Lung (tissue), 12 donors: ENCODE results near the gene NAMPT. TPM values are rescaled to one million over a fixed set of nuclear protein-coding genes. Genes with fewer than 3 reads are reported as not detected.

ENCODE experiments used
- ATAC-seq: fragments of 200-7000 bp; cut with Tn5 transposase; one replicate; pipeline ENCODE4 v1.9.1; 2020; ENCODE audit warnings: moderate number of reproducible peaks; ENCODE audit not compliant: insufficient read depth, low FRiP score
- DNase-seq, 3 donors: peaks; one replicate each; pipeline ENCODE4 v3.0.0-alpha.2; 2013 to 2017
- H3K27ac ChIP-seq, 2 donors: one replicate each; pipeline ENCODE4 v1.5.1; 2013; ENCODE audit warnings: mild to moderate bottlenecking in 2 of 2, moderate library complexity in 2 of 2, control low read depth in 1 of 2, inconsistent platforms in 1 of 2, low read depth in 1 of 2, low read length in 1 of 2
- H3K27me3 ChIP-seq, 3 donors: one replicate each; pipeline ENCODE4 v1.5.1; 2013; ENCODE audit warnings: low read length in 2 of 3; ENCODE audit not compliant: control insufficient read depth in 3 of 3, insufficient read depth in 3 of 3
- H3K36me3 ChIP-seq, 4 donors: one replicate each; pipeline ENCODE4 v1.5.1; 2013; ENCODE audit warnings: low read length in 4 of 4, mild to moderate bottlenecking in 1 of 4, moderate library complexity in 1 of 4; ENCODE audit not compliant: control insufficient read depth in 4 of 4, insufficient read depth in 4 of 4
- H3K4me1 ChIP-seq, 5 donors: one replicate each; pipeline ENCODE4 v1.5.1; 2013; ENCODE audit warnings: low read length in 5 of 5, mild to moderate bottlenecking in 2 of 5, moderate library complexity in 1 of 5; ENCODE audit not compliant: control insufficient read depth in 5 of 5, insufficient read depth in 5 of 5
- H3K4me3 ChIP-seq: one replicate; pipeline ENCODE4 v1.5.1; 2013; ENCODE audit warnings: mild to moderate bottlenecking, control low read depth, moderate library complexity
- H3K9ac ChIP-seq, 2 donors: one replicate each; pipeline ENCODE4 v1.5.1; 2013; ENCODE audit warnings: low read length in 2 of 2, control low read depth in 1 of 2; ENCODE audit not compliant: insufficient read depth in 1 of 2
- H3K9me3 ChIP-seq, 4 donors: one replicate each; pipeline ENCODE4 v1.5.1; 2013; ENCODE audit warnings: low read length in 3 of 4, mild to moderate bottlenecking in 1 of 4, moderate library complexity in 1 of 4; ENCODE audit not compliant: control insufficient read depth in 4 of 4, insufficient read depth in 3 of 4
- CTCF ChIP-seq: IDR thresholded peaks from 2 replicates; pipeline ENCODE4 v1.5.1; 2012; ENCODE audit warnings: mild to moderate bottlenecking; ENCODE audit errors: control extremely low read depth, extremely low read depth
- WGBS, 2 donors: extraction: QIAGEN DNeasy Blood & Tissue Kit; methylation state at CpG; one replicate each; pipeline ENCODE4 v1.1.7; 2013; 5-methylcytosine and 5-hydroxymethylcytosine counted together
- polyA plus RNA-seq, 2 donors: library from polyadenylated mRNA; stranded (reverse); fragments of 200-250 nt; gene quantifications; one replicate each; pipeline ENCODE4 v1.2.1, GENCODE V29; 2013
- total RNA-seq, 2 donors: library from RNA; depleted of rRNA in 1 of 2; stranded (reverse); fragments of >200 nt in 1 of 2; gene quantifications; one replicate each; pipeline ENCODE4 v1.2.1, GENCODE V29; 2014 to 2021
- donor health status: control.
- donor health status: control.
- donor health status: Bipolar disorder and iron deficiency.
- donor health status: healthy.
- donor health status: DM: yes; HTN: yes; CAD: no.

NAMPT gene
- total and polyA plus RNA-seq, 4 donors, result 73.3 to 1,250 (median 348) TPM

DNA sequence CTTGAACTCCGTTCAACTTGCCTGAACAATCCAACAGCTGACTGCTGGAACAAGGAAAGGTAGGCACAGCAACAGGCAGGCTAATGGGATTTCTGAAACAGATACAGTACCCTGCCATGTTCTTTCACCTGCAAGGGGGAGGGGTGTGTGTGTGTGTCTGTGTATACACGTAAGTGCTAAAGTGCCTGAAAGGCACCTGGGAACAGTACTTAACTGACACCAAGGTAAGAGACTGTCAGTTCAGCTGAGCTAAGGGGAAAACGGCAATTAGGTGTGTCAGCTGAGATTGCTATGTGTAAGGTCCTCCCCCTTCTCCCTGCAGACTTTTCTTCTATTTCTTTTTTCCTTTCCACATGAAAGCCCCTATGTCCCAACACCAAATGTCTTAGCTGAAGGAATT, 27.0 kb downstream of the NAMPT start:
- 87 to 88% methylated on average over 3 of the region's 3 CpGs for WGBS, 2 donors
- Histone ChIP-seq H3K9ac (no peak overlapping the region), H3K27me3 (no peaks in the 10 kb centered on the region), H3K36me3 (peaks cover 0 to 49% (median 14%) of the 10 kb centered on the region in 4 donors), H3K4me3 (no peak overlapping the region), H3K4me1 (peaks cover 0 to 2% (median 0%) of the 10 kb centered on the region in 5 donors), H3K9me3 (no peaks in the 10 kb centered on the region), H3K27ac (no peak overlapping the region)
- no peak for DNase-seq
- no peak for ATAC-seq
- no peak for TF ChIP-seq CTCF

DNA sequence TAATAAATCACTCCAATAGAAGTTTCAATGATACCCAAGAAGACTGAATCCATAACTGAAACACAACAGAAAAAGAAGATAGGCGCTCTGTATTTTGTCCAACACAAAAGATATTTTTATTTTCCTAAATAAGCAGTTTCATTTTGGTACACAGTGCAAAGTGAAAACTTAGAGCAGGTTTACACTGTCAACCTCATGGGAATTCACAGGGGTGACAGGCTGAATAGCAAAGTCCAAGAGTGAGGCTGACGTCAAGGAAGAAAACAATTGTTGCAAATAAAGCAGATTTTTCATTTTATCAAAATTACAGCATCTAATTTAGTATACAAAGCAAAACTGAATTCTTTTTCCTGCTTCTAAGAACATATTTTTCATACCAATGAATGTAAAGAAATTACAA, 28.6 kb downstream of the NAMPT start:
- Histone ChIP-seq H3K9ac (no peak overlapping the region), H3K4me3 (no peak overlapping the region), H3K27me3 (no peaks in the 10 kb centered on the region), H3K36me3 (peaks cover 0 to 55% (median 18%) of the 10 kb centered on the region in 4 donors), H3K4me1 (peaks cover 0 to 2% (median 0%) of the 10 kb centered on the region in 5 donors), H3K27ac (no peak overlapping the region), H3K9me3 (no peaks in the 10 kb centered on the region)
- 90 to 92% methylated on average over 2 of the region's 2 CpGs for WGBS, 2 donors
- DNase-seq (no peak), ATAC-seq (no peak)
- TF ChIP-seq CTCF, result no peak

DNA sequence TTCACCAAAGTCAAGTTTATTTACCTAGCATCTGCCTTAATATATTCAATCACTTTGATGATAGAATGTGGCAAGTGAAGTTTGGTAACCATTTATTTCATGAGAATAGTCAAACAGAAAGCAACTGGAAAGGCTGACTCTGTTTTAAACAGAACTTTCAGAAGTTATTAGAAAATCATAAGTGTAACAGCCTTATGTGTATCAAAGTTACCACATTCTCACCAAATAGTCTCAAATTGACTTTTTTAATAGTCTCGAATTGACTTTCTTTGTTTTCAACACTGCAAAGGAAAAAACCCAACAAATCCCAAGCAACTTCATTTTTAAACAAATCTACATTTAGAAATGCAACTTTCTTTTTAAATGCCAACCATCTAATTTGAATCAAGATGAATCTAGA, 29.5 kb downstream of the NAMPT start:
- ATAC-seq (no peak), DNase-seq (no peak)
- peaks cover 0 to 48% (median 16%) of the 10 kb centered on the region in 4 donors for H3K36me3 ChIP-seq
- no peak overlapping the region for H3K9ac ChIP-seq
- H3K4me3 ChIP-seq, result no peak overlapping the region
- H3K27ac ChIP-seq, result no peak overlapping the region
- peaks cover 0 to 2% (median 0%) of the 10 kb centered on the region in 5 donors for H3K4me1 ChIP-seq
- WGBS, 2 donors, result 87 to 90% methylated on average over 1 of the region's 1 CpG
- no peak for TF ChIP-seq CTCF
- H3K27me3 ChIP-seq, result no peaks in the 10 kb centered on the region
- H3K9me3 ChIP-seq, result no peaks in the 10 kb centered on the region

GRCh38 chr7:106254525-106255116, 30.2 kb downstream of the NAMPT start:
- Histone ChIP-seq H3K27me3 (no peaks in the 10 kb centered on the region), H3K4me3 (no peak overlapping the region), H3K9ac (no peak overlapping the region), H3K9me3 (no peaks in the 10 kb centered on the region), H3K27ac (no peak overlapping the region), H3K4me1 (peaks cover 0 to 2% (median 0%) of the 10 kb centered on the region in 5 donors), H3K36me3 (peaks cover 0 to 43% (median 12%) of the 10 kb centered on the region in 4 donors)
- WGBS, 2 donors, result 92 to 95% methylated on average over 4 of the region's 4 CpGs
- TF ChIP-seq CTCF, result no peak
- DNase-seq (no peak), ATAC-seq (no peak)
